Hematopoietic multipotent progenitor cell treated with erythropoietin and hydrocortisone succinate and interleukin-3 and kit ligand, for 6 days (in vitro differentiated cells): ENCODE measurements around the gene FAAP100.

ENCODE experiments used
- DNase-seq: peaks from one replicate; pipeline ENCODE4 v3.0.0-alpha.2; 2015

Gene FAAP100

DNA sequence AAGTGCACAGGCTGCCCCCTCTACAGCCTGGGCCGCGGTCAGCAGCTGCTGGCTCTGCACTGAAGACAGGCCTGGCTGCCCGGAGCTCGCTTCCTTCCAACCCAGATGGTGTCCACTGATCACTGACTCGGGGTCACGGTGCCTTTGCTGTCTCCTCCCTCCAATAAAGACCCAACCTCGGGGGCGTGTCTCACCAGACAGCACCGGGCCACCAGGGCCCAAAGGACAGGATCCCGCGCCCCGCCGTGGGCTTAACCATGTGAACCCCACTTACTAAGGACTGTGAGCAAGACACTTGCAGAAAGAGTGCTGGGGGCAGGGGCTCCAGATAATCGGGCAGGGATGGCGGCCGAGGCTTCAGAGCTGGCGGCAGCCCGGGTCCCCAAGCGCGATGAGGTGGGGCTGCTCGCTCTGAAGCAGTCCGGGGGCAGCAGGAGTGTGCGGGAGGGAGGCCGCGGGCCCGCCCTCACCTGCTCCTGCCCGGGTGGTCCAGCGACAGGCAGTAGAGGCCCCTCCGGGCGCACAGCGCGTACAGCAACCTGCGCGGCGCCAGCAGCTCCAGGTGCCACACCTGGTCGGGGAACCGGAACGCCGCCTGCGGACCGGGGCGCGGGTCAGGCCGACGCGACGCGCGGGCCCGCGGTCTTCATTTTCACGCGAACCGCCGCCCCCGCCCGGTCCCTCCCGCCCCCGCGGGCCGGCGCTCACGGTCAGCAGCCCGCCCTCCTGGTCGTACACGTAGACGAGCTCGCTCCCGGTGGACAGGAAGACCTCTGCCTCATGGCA, 502 bp downstream of the FAAP100 start:
- DNase-seq = peak; percentile 46

DNA sequence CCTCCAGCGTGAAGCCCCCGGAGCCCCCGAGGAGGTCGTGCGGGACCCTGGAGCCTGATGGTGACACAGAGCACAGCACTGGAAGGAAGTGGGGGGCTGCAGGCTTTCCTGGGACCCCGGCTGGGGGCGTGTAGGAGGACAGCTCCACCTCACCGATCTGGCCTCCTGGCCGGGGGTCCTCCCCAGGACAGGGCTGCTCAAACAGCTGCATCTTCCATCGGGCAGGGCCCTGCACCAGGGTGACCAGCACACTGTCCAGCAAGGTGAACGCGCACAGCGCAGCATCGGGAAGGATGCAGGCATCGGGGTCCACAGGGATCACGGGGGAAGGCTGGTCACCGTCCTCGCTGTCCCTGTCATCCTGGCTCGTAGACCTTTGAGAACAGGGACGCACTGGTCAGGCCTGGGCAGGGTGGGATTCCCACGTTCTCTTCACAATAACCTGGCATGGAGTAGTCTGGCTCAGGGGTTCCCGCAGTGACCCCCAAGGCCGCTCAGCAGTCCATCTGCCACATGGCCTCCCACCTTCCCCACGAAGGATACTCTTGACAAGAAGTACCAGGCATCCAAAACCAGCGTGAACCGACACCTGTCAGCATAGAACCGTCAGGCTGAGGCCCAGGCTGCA, 1.2 kb downstream of the FAAP100 start:
- no peak for DNase-seq

DNA sequence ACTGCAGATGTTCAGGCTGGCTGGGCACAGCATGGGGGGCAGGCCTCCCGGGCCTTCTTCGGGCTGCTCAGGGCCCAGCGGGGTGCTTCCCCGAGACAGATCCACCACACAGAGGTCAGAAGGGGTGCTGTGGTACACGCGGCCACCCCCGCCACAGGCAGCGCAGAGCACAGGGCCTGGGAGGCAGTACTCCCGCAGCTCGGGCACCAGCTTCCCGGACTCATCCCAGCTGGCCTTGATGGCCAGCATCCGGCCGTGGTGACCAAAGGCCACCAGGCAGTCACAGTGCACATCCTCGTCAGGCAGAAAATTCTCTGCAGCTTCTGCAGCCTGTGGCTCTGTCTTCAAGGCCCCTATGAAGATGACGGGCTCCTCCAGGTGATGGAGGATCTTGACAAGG, 1.9 kb downstream of the FAAP100 start:
- no peak for DNase-seq

DNA sequence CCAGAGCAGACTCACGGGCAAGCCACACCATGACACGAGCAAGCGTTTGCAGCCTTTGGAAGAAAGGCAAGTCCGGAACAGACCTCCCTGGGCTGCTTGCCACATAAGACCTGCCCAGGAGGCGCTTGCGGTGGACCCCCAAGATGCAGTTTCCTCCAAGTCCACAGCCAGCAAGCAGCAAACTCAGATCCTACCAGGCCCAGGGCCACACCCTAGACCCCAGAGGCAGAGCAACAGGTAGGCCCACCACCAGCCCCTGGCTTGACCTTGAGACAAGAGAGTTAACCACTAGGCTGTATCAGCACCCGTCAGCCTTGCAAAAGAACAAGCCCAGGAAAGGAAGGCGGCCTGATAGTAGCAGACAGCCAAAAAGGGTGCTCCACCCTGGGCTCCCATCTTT, 2.3 kb downstream of the FAAP100 start:
- DNase-seq = no peak

DNA sequence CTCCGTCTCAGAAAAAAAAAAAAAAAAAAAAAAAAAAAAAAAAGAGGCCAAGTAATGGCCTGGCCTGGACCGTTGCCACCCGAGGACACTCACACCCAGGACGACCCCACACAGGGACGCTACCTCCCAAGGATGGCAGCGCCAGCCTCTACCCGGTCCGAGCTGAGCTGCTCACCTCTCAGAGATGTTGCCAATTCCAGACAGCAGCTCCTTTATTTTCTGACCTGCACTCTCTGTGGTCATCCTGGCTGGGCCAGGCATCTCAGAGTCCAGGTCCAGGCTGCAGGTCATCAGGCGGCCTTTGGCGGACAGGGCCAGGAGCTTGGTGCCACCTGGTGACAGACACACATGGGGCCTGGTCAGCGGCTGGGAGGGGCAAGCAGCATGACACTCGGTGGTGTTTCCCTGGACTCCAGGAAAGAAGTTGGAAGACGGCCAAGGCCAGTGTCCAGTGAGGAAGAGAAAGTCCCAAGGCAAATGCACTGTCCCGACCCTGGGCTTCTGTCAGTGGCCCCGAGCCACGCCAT, 3.1 kb downstream of the FAAP100 start:
- no peak for DNase-seq

DNA sequence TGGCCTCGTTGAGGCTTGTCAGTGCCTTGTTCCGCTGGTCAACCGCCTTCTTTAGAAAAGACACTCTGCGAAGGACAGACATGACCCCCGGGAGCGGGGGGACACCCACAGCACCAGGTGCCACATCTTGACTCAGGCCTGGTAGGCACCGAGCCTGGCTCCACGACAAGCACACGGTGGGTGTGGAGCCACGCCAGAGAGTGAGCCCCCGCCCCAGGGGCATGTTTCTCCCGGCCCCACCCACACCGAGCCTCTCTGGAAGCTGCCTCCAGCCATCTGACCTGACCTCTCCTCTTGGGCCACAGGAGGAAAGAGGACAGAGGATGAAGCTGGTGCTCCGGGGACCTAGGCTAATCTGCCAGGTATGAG, 4.6 kb downstream of the FAAP100 start:
- no peak for DNase-seq

DNA sequence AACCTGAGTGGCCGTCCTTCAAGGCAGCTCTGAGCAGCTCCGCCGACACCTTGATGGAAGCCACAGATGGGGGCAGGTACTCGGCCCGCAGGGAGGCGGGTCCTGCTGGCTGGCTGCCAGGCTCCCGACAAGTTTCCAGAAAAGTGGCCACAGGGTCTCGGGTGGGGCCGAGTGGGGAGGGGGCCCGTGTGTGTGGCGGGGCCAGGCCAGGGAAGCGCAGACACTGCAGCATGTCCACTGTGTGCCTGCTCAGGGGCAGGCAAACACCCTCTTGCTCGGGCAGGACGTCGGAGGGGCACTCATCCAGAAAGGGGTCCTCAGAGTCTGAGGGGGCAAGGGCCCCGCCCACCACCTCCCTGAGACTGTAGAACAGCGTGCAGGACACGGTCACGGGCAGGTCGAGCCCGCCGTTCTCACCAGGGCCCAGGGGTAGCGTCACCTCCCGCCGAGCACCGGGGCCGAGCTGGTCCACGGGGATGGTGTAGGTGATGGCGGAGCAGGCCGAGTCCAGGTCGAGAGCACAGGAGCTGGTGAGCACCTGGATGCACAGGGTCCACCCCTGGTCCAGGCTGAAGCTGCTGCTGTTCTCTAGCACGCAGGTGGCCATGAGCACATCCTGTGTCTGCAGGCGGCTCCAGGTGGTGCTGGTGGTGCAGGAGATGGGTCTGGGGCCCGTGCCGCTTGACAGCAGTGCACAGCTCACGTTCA, 5.1 kb downstream of the FAAP100 start:
- no peak for DNase-seq

DNA sequence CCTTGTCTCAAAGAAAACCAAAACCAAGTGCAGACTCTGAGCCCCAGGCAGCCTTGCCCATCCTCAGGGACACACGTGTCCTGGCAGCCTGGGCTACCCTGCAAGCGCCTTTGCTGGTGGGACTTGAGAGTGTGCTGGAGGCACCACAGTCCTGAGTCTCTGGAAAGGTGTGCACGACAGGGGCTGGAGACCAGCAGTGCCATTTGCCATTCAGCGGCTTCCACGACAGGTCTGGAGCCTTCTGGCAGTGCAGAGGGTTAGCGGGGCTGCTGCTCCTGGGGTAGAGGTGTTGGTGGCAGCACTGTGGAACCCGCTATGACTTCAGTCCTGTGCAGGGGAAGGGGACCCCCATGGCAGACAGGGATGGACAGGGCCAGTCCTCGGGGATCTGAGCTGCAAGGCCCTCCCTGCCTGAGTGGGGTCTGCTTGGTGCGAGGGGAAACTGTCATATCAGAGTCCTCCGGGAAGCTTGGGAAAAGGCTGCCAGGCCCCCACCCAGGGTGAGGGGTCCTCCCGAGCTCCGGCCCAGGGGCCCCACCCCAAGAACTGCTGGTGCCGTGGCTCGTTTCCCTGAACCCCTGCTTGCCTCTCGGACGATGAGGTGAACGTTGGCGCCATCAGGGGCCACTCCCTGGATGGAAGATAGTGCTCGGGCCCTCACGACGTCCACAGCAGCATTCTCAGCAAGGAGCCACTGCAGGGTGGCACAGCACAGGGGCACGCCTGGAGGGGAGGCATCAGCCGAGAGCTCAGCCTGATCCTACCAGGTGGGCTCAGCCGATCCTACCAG, 6.8 kb downstream of the FAAP100 start:
- DNase-seq = no peak

DNA sequence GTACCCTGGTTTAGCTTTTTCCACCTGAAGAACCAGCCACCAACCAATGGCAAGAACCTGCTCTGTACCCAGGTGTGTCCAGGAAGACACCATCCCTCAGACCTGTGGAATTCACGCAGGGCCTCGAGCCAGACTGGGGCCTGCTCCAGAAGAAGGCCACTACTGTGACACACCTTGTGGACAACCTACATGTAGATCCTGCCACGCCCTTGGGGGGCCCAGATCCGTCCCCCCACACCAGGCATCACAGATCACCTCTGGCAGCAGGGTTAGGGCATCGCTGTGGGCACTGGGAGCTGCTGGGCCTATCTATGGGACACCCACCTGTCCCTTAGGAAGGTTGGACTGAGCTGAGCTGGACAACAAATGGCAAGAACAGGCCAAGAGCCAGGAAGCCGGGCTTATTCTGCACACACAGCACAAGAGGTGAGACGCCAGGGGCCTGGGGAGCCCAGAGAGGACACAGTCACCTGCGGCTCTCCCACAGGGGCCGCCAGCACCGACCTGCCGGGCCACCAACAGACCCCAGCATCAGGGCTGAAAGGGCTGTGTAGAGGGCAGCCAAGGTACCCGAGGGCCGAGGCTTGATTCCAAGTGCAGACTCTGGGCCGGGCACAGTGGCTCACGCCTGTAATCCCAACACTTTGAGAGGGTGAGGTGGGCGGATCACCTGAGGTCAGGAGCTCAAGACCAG, 7.7 kb downstream of the FAAP100 start:
- DNase-seq = no peak

DNA sequence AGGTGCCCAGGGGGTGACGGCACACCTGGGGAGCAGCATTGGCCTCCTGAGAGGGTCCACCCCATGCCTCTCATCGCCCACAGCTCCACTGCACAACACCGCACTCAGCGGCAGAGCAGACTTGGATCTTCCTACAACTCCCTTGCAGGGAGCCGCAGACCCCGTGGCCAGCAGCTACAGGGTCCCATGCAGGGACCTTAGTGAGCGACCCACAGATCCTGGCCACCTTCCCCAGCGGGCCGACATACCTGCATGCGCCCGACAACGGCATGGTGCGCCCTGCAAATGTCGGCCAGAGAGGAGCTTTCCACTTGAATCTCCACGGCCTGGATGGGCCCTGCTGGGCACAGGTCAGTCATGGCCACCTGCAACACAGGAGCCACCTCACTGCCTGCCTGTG, 8.4 kb downstream of the FAAP100 start:
- no peak for DNase-seq

DNA sequence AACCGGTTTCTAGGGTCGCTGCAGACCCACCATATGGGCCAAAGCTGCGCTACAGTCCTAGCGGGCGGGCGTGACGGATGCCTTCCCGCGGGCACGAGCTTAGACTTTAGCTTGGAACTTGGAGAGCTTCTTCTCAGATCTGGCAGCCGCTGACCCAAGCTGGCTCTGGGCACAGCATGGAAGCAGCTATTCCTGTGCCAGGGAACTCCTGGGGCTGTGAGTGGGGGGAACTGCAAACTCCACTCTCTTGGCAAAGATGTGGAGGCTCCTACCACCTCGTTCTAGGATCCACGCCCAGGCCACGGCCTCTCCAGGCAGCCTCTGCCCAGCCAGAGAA, 8.8 kb downstream of the FAAP100 start:
- DNase-seq = no peak

DNA sequence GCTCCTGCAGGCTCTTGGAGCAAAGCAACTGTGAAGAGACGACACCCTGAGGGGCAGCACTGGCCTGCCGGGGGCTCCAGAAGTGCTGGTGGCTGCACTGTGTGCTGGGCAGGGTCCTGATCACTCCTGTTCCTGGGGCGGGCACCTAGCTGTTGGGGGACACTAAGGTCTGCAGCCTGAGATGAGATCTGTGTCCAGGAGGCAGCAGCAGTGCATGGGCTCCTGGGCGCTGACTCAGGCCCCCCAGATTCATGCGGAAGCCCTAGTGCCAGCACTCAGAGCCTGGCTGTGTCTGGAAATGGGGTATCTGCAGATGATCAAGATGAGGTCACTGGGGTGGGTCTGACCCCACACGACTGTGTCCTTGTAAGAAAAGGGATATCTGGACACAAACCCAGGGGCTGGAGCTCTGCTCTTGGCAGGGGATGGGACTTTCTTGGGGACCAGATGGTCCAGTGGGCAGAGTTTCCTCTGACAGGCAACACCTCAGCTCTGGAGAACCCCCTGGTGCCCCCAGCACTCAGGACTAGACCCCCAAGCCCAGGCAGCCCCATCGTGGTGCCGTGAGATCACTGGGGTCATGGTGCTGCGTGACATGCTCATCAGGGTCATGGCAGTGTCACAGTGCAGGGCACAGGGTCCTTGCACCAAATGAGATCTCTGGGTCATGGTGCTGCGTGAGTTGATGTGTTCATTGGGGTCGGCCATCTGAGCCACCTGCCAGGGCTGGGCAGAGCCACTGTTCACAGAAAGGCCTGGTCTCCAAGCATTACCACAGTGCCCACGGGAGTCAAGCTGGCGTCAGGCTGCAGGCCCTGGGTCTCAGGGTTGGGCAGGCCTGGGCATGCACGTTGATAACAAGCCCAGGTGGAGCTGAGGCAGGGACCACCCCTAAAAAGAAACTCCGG, 9.5 kb downstream of the FAAP100 start:
- no peak for DNase-seq

DNA sequence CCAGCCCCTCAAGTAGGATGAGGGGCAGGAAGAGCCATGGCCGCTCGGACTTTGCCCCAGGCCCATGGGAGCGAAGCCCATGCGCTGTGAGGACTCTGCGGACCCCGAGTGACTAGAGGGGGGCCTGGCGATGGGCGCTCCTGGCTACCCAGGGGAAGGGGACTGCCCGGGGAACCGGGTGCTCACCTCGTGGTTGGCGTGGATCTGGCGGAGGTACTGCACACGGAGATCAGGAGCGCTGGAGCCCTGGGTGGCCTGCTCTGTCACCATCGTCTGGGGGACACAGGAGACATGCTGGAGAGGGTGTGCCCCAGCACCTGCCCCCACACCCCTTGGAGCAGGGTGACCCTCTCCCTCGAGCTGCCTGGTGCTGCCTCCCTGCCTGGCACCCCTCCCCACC, 11.0 kb downstream of the FAAP100 start:
- DNase-seq = no peak

DNA sequence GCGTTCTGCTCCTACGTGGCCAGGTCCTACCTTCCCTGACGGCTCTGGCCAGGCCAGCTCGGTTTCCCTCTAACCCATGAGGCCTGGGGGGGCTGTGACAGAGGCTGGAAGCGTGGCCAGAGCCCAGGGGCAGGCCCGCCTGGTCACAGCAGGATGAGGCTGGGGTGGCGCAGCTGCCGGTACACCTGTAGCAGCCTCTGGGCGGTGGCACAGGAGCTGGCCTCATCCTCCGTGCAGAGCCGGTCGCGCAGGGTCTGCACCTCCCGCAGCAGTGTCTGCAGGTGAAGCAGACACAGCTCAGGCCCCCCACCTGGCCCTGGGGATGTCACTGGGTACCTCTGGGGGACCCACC, 11.5 kb downstream of the FAAP100 start:
- no peak for DNase-seq

DNA sequence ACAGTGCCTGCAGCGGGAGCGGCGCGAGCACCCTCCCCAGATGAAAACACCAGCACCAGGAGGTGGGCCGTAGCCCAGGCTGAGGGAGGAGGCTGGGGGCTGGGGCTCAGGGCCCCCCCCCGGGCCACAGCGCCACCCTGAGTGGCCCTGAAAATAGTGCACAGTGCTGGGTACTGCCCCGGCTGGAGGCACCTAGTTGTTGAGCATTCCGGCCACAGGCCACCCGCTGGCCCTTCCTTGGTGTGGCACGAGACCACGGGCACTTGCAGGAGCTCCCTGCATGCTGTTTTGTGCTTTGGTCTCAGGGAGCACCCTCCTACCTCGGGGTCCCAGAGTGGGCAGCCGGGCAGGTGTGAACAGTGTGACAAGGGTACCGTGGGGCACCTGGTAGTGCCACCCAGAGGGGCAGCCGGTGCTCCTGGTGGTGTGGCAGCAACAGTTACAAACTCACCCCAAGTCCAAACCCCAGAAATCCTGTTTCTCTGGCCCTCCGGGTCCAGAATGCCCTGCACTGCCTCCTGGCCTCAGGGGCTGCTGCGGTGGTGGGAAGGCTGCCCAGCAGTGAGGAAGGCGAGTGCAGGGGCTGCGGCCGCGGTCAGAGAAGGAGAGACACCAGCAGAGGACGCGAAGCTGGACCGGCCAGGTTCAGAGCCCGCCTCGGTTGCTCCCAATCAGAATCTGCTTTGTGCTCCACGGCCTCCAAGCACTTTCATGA, 12.0 kb downstream of the FAAP100 start:
- no peak for DNase-seq

DNA sequence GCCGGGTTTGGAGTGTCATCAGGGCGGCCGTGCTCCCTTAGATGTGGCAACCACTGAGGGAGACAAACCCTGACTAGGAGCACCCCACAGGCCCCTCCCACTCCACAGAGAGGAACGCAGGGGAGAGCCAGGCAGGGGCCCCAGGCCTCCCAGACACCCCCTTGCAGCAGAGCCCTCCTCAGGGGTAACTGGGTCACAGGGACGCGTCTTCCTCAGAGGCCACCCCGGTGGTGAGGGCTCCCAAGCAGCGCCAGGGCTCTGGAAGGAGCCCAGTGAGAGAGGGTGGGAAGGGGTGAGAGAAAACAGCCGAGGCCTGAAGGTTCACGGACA, 12.6 kb downstream of the FAAP100 start:
- no peak for DNase-seq

DNA sequence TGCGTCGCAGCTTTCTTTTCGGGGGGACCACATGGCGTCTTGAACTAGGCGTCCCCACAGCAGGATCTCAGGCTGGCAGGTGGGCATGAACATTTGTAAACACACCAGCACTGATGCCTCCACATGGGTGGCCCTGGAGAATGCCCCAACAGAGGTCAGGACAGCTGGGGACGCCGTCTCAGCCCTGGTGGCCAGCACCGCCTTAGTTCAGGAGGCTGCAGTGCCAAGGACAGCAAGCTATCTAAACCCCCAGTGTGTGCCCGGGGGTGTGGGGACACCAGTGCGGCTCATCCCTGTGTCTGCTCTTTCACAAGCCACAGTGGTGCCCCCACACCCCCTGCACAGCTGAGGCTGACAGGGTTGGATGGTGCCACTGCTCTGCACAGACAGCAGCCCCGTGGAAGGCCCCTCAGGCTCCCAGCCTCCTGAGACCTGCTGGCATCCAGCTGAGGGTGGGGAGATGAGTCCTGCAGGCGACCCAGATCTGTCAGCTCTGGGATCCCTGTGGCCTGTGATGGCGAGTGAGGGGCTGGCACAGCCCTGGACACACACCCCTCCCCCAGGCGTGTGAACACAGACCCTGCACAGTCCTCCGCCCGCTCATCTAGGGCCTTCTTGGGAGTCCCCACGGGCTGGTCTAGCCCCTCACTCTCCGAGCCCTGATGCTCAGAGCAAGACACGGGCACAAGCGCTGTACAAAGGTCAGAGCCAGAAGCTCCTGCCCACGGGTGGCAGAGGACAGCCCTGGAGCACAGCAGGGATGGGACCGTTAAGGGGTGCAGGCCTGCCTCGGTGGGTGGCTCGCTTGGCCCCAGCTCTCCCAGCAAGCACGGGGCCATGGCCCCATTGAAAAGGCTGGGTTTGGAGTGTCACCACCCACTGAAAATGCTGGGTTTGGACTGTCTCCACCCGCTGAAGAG, 13.2 kb downstream of the FAAP100 start:
- DNase-seq = no peak

DNA sequence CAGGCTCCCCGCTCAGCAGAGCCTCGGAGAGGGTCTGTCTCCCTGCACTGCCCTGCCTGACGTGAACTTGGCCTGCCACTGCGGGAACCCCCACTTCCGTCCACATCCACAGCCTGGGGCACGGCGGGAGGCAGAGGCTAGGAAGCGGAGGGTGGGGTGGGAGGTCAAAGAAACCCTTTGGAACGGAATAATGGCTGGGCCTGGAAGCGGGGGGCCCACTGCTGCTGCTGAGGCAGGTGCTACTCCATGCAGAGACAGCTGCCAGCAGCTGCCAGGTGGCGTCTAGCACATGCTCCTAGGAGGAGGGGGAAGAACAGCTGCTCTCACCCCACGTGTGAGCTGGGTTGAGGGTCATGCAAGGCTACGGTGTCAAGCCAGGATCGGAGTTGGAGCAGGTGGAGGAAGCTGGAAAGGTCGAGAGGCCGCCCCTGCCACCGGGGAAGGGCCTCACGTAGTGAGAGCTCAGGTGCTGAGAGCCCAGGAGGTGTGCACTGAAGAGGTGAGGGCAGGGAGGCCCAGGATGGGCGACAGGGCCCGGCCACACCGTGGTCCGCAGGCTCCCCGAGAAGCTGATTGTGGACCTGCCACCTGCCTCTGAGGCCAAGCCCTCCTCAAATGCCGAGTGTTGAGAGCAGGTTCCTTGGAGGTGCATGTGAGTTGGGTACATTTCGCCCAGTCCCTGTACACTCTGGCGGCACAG, 14.1 kb downstream of the FAAP100 start:
- no peak for DNase-seq

DNA sequence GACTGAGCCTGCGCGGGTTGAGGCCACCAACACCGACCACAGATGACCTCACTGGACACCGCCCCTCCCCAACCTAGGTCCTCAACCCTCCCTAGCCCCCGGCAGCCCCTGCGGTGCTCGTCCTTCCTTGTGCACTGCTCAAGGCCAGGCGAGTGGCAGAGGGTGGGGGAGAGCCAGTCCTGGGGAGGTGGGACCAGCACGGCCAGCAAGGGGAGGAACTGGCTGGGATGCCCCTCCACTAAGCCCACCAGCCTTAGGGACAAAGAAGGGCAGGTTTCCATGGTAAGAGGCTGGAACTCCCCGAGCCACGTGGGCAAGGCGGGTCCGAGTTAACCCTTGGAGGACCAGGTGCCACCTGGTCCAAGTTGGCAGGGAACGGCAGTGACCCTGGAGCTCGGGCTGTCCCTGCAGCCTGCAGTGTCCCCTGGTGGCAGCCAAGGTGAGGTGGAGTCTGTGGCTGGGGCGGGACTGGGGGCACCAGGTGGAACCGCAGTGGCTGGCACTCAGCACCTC, 14.8 kb downstream of the FAAP100 start:
- peak; percentile 69 for DNase-seq
